ENCODE results near the gene NPHP4.

NPHP4 gene

DNA sequence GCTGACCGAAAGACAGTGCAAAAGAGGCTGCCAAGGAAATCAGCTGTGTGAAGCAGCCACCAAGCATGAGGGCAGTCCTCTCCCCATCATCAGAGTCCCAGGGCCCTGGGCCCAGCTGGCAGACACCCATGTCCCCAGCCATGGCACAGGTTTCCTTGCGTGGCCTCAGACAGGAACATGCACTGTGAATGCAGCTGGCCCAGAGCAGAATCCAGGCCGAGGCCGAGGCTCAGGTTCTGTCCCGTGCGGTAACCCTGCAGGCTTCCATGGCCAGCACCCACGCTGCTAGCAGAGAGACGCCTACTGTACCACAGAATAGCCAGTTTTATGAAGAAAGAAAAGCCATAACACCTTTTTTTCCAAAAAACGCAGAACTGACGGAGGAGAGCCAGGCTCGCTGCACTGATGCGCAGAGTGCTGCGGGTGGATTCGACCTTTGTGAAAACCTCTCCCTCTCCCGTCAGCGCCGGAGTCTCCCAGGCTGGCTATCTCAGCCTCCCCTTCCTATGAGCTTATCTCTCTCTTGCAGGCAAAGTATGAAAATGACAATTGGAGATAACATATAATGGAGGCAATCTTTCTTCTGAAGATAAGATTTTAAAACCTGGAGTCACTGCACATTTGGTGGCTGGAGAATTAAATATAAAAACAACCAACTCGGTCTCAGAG lies 106.6 kb downstream of the NPHP4 start:
- H3K36me3 ChIP-seq (replicated peaks), result no peaks in the 10 kb centered on the region
- no peaks in the 10 kb centered on the region for H3K27me3 ChIP-seq (replicated peaks)
- H3K27ac ChIP-seq, result no peak overlapping the region
- DNase-seq, result no peak
- TF ChIP-seq, protein P1, sequence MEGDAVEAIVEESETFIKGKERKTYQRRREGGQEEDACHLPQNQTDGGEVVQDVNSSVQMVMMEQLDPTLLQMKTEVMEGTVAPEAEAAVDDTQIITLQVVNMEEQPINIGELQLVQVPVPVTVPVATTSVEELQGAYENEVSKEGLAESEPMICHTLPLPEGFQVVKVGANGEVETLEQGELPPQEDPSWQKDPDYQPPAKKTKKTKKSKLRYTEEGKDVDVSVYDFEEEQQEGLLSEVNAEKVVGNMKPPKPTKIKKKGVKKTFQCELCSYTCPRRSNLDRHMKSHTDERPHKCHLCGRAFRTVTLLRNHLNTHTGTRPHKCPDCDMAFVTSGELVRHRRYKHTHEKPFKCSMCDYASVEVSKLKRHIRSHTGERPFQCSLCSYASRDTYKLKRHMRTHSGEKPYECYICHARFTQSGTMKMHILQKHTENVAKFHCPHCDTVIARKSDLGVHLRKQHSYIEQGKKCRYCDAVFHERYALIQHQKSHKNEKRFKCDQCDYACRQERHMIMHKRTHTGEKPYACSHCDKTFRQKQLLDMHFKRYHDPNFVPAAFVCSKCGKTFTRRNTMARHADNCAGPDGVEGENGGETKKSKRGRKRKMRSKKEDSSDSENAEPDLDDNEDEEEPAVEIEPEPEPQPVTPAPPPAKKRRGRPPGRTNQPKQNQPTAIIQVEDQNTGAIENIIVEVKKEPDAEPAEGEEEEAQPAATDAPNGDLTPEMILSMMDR (IDR thresholded peaks at IDR 0.05; ENCODE audit: low read depth, low read length, missing control alignments), result no peak
- no peak overlapping the region for H3K4me3 ChIP-seq (ENCODE audit: low read depth, low read length)
- in situ Hi-C loops (cut with HindIII; ENCODE audit: low pct_ligation_motif_present, low sequenced_read_pairs), result no loop called here

GRCh38 chr1:5884110-5884509 lies 108.1 kb downstream of the NPHP4 start:
- H3K27ac ChIP-seq, result no peak overlapping the region
- H3K27me3 ChIP-seq (replicated peaks), result no peaks in the 10 kb centered on the region
- H3K36me3 ChIP-seq (replicated peaks), result peaks cover 3% of the 10 kb centered on the region
- TF ChIP-seq, protein P1 (IDR thresholded peaks at IDR 0.05; ENCODE audit: low read depth, low read length, missing control alignments), result no peak
- DNase-seq, result no peak
- H3K4me3 ChIP-seq (ENCODE audit: low read depth, low read length), result no peak overlapping the region
- in situ Hi-C loops (cut with HindIII; ENCODE audit: low pct_ligation_motif_present, low sequenced_read_pairs), result no loop called here

GRCh38 chr1:5883129-5884048 lies 108.8 kb downstream of the NPHP4 start:
- H3K36me3 ChIP-seq (replicated peaks), result peaks cover 3% of the 10 kb centered on the region

GRCh38 chr1:5882367-5883128 lies 109.7 kb downstream of the NPHP4 start:
- H3K36me3 ChIP-seq (replicated peaks), result peaks cover 3% of the 10 kb centered on the region
- H3K27me3 ChIP-seq (replicated peaks), result no peaks in the 10 kb centered on the region
- TF ChIP-seq, protein P1 (IDR thresholded peaks at IDR 0.05; ENCODE audit: low read depth, low read length, missing control alignments), result no peak
- no peak overlapping the region for H3K4me3 ChIP-seq (ENCODE audit: low read depth, low read length)
- no peak overlapping the region for H3K27ac ChIP-seq
- in situ Hi-C loops (cut with HindIII; ENCODE audit: low pct_ligation_motif_present, low sequenced_read_pairs), result no loop called here
- DNase-seq, result no peak

More at GRCh38 chr1:5883129-5884048, 108.8 kb downstream of the NPHP4 start:
- in situ Hi-C loops (cut with HindIII; ENCODE audit: low pct_ligation_motif_present, low sequenced_read_pairs), result no loop called here
- no peak overlapping the region for H3K4me3 ChIP-seq (ENCODE audit: low read depth, low read length)
- no peaks in the 10 kb centered on the region for H3K27me3 ChIP-seq (replicated peaks)
- no peak for DNase-seq
- TF ChIP-seq, protein P1 (IDR thresholded peaks at IDR 0.05; ENCODE audit: low read depth, low read length, missing control alignments), result no peak
- H3K27ac ChIP-seq, result no peak overlapping the region

- Histone ChIP-seq H3K27me3 (replicated peaks) (no peaks in the 10 kb centered on the region), H3K27ac (no peak overlapping the region), H3K4me3 (ENCODE audit: low read depth, low read length) (no peak overlapping the region), H3K36me3 (replicated peaks) (peaks cover 3% of the 10 kb centered on the region)
- in situ Hi-C loops (cut with HindIII; ENCODE audit: low pct_ligation_motif_present, low sequenced_read_pairs), result no loop called here
- TF ChIP-seq, protein P1 (IDR thresholded peaks at IDR 0.05; ENCODE audit: low read depth, low read length, missing control alignments), result no peak
- DNase-seq, result no peak
Measured at GRCh38 chr1:5881526-5882222, 110.6 kb downstream of the NPHP4 start.

All from brain microvascular endothelial cell (primary cell).